GM23338 (cell line): ENCODE results near the gene EZH1.

Source experiments
- CREB1 ChIP-seq: fragments of 250-450 bp; sonication (Bioruptor Pico); IDR thresholded peaks from 2 replicates; pipeline ENCODE4 v1.5.0; 2020; ENCODE audit warnings: low read depth, mild to moderate bottlenecking, moderate library complexity
- EZH2 ChIP-seq: fragments of 200-600 bp; sonication (generic); IDR thresholded peaks from one replicate; pipeline ENCODE4 v1.8.0; 2017; ENCODE audit warnings: antibody characterized with exemption, mild to moderate bottlenecking, low read depth; ENCODE audit not compliant: unreplicated experiment
- EZH2phosphoT487 ChIP-seq: fragments of 200-600 bp; sonication (generic); IDR thresholded peaks from one replicate; pipeline ENCODE4 v1.8.1; 2018; ENCODE audit warnings: antibody characterized with exemption; ENCODE audit not compliant: unreplicated experiment
- JUNB ChIP-seq: IDR thresholded peaks from one replicate; pipeline ENCODE4 v1.6.1; 2016; ENCODE audit warnings: antibody characterized with exemption; ENCODE audit not compliant: unreplicated experiment
- POLR2AphosphoS5 ChIP-seq: IDR thresholded peaks from 2 replicates; pipeline ENCODE4 v1.6.1; 2016; ENCODE audit warnings: antibody characterized with exemption, low read depth
- STAT1 ChIP-seq: IDR thresholded peaks from one replicate; pipeline ENCODE4 v1.6.1; 2016; ENCODE audit warnings: antibody characterized with exemption; ENCODE audit not compliant: unreplicated experiment
- ZNF114 ChIP-seq: fragments of 250-450 bp; sonication (Bioruptor Pico); IDR thresholded peaks from 2 replicates; pipeline ENCODE4 v1.5.0; 2020; ENCODE audit warnings: mild to moderate bottlenecking, moderate library complexity
- ZNF331 ChIP-seq: fragments of 250-450 bp; sonication (Bioruptor Pico); IDR thresholded peaks from 2 replicates; pipeline ENCODE4 v1.5.0; 2020; ENCODE audit warnings: low read depth, mild to moderate bottlenecking, moderate library complexity
- TF ChIP-seq, protein P1 (sequence below): IDR thresholded peaks from one replicate; pipeline ENCODE4 v1.6.1; 2018; ENCODE audit warnings: antibody characterized with exemption; ENCODE audit not compliant: unreplicated experiment
- TF ChIP-seq, protein P2 (sequence below), 2 experiments: fragments of 200-600 bp in 1 of 2; sonication (generic) in 1 of 2; conservative IDR thresholded peaks; 2 replicates each; pipeline versions ENCODE4 v1.5.1 to v1.6.1; 2016 to 2017; ENCODE audit warnings: antibody characterized with exemption in 2 of 2, low read depth in 2 of 2, mild to moderate bottlenecking in 2 of 2, moderate library complexity in 1 of 2
- TF ChIP-seq, protein P3 (sequence below): fragments of 250-450 bp; sonication (Bioruptor Pico); IDR thresholded peaks from 2 replicates; pipeline ENCODE4 v1.5.0; 2020; ENCODE audit warnings: mild to moderate bottlenecking, moderate library complexity

DNA sequence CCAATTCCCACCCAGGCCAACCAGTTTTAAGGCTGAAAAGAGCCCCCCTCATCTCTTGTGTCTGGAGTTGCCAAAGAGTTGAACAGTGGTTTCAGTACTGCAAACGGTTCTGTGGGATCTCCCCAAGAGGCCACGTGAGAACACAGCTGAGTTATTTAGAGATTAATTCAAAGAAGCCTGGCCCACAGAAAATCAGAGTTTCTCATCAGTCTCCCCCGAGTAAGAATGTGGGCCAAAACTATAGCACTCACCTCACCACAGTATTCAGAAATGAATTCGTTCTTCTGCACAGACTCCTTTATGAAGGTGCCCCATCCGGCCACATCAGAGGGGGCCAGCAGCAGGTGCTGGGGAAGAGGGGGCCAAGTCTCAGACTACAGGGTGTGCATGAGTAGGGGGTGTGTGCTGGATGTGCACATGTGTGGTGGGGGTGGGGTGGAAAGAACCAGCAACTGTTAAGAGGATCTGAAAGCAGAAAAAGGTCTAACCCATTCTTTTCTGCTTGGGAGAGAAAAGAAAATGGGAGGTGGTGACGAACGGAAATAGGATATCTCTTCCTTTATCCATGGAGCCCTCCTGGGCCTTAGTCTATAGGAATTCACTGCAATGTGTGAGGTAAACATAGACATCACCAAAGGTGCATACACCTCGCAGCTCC, 39.9 kb downstream of the EZH1 start:
- TF ChIP-seq, protein P1, sequence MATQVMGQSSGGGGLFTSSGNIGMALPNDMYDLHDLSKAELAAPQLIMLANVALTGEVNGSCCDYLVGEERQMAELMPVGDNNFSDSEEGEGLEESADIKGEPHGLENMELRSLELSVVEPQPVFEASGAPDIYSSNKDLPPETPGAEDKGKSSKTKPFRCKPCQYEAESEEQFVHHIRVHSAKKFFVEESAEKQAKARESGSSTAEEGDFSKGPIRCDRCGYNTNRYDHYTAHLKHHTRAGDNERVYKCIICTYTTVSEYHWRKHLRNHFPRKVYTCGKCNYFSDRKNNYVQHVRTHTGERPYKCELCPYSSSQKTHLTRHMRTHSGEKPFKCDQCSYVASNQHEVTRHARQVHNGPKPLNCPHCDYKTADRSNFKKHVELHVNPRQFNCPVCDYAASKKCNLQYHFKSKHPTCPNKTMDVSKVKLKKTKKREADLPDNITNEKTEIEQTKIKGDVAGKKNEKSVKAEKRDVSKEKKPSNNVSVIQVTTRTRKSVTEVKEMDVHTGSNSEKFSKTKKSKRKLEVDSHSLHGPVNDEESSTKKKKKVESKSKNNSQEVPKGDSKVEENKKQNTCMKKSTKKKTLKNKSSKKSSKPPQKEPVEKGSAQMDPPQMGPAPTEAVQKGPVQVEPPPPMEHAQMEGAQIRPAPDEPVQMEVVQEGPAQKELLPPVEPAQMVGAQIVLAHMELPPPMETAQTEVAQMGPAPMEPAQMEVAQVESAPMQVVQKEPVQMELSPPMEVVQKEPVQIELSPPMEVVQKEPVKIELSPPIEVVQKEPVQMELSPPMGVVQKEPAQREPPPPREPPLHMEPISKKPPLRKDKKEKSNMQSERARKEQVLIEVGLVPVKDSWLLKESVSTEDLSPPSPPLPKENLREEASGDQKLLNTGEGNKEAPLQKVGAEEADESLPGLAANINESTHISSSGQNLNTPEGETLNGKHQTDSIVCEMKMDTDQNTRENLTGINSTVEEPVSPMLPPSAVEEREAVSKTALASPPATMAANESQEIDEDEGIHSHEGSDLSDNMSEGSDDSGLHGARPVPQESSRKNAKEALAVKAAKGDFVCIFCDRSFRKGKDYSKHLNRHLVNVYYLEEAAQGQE = no peak
- TF ChIP-seq EZH2 (no peak), EZH2phosphoT487 (no peak), ZNF331 (CRISPR knock-in tag) (no peak), CREB1 (CRISPR knock-in tag) (no peak), ZNF114 (CRISPR knock-in tag) (no peak), POLR2AphosphoS5 (no peak), JUNB (no peak), STAT1 (no peak)
- TF ChIP-seq, protein P2, sequence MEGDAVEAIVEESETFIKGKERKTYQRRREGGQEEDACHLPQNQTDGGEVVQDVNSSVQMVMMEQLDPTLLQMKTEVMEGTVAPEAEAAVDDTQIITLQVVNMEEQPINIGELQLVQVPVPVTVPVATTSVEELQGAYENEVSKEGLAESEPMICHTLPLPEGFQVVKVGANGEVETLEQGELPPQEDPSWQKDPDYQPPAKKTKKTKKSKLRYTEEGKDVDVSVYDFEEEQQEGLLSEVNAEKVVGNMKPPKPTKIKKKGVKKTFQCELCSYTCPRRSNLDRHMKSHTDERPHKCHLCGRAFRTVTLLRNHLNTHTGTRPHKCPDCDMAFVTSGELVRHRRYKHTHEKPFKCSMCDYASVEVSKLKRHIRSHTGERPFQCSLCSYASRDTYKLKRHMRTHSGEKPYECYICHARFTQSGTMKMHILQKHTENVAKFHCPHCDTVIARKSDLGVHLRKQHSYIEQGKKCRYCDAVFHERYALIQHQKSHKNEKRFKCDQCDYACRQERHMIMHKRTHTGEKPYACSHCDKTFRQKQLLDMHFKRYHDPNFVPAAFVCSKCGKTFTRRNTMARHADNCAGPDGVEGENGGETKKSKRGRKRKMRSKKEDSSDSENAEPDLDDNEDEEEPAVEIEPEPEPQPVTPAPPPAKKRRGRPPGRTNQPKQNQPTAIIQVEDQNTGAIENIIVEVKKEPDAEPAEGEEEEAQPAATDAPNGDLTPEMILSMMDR (conservative IDR thresholded peaks at IDR 0.05; ENCODE audit: low read depth in 2 of 2) = no peak
- TF ChIP-seq, protein P3, sequence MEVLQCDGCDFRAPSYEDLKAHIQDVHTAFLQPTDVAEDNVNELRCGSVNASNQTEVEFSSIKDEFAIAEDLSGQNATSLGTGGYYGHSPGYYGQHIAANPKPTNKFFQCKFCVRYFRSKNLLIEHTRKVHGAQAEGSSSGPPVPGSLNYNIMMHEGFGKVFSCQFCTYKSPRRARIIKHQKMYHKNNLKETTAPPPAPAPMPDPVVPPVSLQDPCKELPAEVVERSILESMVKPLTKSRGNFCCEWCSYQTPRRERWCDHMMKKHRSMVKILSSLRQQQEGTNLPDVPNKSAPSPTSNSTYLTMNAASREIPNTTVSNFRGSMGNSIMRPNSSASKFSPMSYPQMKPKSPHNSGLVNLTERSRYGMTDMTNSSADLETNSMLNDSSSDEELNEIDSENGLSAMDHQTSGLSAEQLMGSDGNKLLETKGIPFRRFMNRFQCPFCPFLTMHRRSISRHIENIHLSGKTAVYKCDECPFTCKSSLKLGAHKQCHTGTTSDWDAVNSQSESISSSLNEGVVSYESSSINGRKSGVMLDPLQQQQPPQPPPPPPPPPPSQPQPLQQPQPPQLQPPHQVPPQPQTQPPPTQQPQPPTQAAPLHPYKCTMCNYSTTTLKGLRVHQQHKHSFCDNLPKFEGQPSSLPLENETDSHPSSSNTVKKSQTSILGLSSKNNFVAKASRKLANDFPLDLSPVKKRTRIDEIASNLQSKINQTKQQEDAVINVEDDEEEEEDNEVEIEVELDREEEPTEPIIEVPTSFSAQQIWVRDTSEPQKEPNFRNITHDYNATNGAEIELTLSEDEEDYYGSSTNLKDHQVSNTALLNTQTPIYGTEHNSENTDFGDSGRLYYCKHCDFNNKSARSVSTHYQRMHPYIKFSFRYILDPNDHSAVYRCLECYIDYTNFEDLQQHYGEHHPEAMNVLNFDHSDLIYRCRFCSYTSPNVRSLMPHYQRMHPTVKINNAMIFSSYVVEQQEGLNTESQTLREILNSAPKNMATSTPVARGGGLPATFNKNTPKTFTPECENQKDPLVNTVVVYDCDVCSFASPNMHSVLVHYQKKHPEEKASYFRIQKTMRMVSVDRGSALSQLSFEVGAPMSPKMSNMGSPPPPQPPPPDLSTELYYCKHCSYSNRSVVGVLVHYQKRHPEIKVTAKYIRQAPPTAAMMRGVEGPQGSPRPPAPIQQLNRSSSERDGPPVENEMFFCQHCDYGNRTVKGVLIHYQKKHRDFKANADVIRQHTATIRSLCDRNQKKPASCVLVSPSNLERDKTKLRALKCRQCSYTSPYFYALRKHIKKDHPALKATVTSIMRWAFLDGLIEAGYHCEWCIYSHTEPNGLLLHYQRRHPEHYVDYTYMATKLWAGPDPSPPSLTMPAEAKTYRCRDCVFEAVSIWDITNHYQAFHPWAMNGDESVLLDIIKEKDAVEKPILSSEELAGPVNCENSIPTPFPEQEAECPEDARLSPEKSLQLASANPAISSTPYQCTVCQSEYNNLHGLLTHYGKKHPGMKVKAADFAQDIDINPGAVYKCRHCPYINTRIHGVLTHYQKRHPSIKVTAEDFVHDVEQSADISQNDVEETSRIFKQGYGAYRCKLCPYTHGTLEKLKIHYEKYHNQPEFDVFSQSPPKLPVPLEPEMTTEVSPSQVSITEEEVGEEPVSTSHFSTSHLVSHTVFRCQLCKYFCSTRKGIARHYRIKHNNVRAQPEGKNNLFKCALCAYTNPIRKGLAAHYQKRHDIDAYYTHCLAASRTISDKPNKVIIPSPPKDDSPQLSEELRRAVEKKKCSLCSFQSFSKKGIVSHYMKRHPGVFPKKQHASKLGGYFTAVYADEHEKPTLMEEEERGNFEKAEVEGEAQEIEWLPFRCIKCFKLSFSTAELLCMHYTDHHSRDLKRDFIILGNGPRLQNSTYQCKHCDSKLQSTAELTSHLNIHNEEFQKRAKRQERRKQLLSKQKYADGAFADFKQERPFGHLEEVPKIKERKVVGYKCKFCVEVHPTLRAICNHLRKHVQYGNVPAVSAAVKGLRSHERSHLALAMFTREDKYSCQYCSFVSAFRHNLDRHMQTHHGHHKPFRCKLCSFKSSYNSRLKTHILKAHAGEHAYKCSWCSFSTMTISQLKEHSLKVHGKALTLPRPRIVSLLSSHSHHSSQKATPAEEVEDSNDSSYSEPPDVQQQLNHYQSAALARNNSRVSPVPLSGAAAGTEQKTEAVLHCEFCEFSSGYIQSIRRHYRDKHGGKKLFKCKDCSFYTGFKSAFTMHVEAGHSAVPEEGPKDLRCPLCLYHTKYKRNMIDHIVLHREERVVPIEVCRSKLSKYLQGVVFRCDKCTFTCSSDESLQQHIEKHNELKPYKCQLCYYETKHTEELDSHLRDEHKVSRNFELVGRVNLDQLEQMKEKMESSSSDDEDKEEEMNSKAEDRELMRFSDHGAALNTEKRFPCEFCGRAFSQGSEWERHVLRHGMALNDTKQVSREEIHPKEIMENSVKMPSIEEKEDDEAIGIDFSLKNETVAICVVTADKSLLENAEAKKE = no peak
